Activated T-cell treated with anti-CD3 and anti-CD28 coated beads, Interleukin-2, amount 50 U/mL, for 72 hours (primary cell): ENCODE results near the gene EIF4A2. TPM values are rescaled to one million over a fixed set of nuclear protein-coding genes. Genes with fewer than 3 reads are reported as not detected.
"Not testable (repeated sequence)": the region's sequence is repeated elsewhere in the genome, so short reads cannot be mapped to it uniquely, and the experiment has no call there.

Experiments
- ATAC-seq, 2 donors: fragments of 150-1000 bp; cut with Tn5 transposase; replicated peaks in 1 of 2; 2 replicates each; pipeline ENCODE4 v1.10.0; 2021; ENCODE audit warnings: moderate library complexity in 2 of 2, mild to moderate bottlenecking in 1 of 2
- DNase-seq, 2 donors: peaks; one replicate each; pipeline ENCODE4 v3.0.0; 2021 to 2022; ENCODE audit warnings: mixed read lengths in 1 of 2
- H3K27ac Mint-ChIP-seq: one replicate; pipeline ENCODE4 v1.8.0; 2022; ENCODE audit warnings: mild to moderate bottlenecking, moderate library complexity, mixed read lengths
- H3K27me3 Mint-ChIP-seq: one replicate; pipeline ENCODE4 v1.8.0; 2022; ENCODE audit warnings: low read depth, mixed read lengths
- H3K36me3 Mint-ChIP-seq, 2 donors: one replicate each; pipeline ENCODE4 v1.8.0; 2022; ENCODE audit warnings: mixed read lengths in 2 of 2, mild to moderate bottlenecking in 1 of 2; ENCODE audit not compliant: insufficient read depth in 2 of 2
- H3K4me1 Mint-ChIP-seq: one replicate; pipeline ENCODE4 v1.8.0; 2022; ENCODE audit warnings: low read depth, mixed read lengths
- H3K4me3 Mint-ChIP-seq, 2 donors: one replicate each; pipeline ENCODE4 v1.8.0; 2022; ENCODE audit warnings: mild to moderate bottlenecking in 2 of 2, mixed read lengths in 2 of 2, moderate library complexity in 2 of 2
- H3K9me3 Mint-ChIP-seq, 2 donors: one replicate each; pipeline ENCODE4 v1.8.0; 2022; ENCODE audit warnings: mixed read lengths in 2 of 2
- total RNA-seq, 2 donors: library from RNA; stranded (reverse); gene quantifications; one replicate each; pipeline ENCODE4 v1.2.3, GENCODE V29; 2022

EIF4A2 gene
- total RNA-seq, 2 donors from 2014 or later, result 353 to 492 TPM

GRCh38 chr3:186814100-186814499 is 30.7 kb downstream of the EIF4A2 start:
- Mint-ChIP-seq H3K4me3 (no peak overlapping the region), H3K27me3 (no peaks in the 10 kb centered on the region), H3K9me3 (no peaks in the 10 kb centered on the region), H3K27ac (no peak overlapping the region), H3K4me1 (no peaks in the 10 kb centered on the region), H3K36me3 (no peaks in the 10 kb centered on the region)
- ATAC-seq (no peak), DNase-seq (no peak)

- Mint-ChIP-seq H3K4me3 (no peak overlapping the region), H3K9me3 (no peaks in the 10 kb centered on the region), H3K4me1 (no peaks in the 10 kb centered on the region), H3K36me3 (no peaks in the 10 kb centered on the region), H3K27me3 (no peaks in the 10 kb centered on the region), H3K27ac (no peak overlapping the region)
- no peak for DNase-seq
- ATAC-seq, result no peak
Observed at GRCh38 chr3:186815435-186815834, 32.1 kb downstream of the EIF4A2 start.

- H3K36me3 Mint-ChIP-seq, result no peaks in the 10 kb centered on the region
- DNase-seq, result no peak
- H3K4me3 Mint-ChIP-seq, result no peak overlapping the region
- no peaks in the 10 kb centered on the region for H3K27me3 Mint-ChIP-seq
- no peaks in the 10 kb centered on the region for H3K9me3 Mint-ChIP-seq
- H3K27ac Mint-ChIP-seq, result no peak overlapping the region
- no peaks in the 10 kb centered on the region for H3K4me1 Mint-ChIP-seq
- no peak for ATAC-seq
Observed at GRCh38 chr3:186818516-186818915, 35.1 kb downstream of the EIF4A2 start.

- ATAC-seq, result no peak
Observed at GRCh38 chr3:186818956-186819355, 35.6 kb downstream of the EIF4A2 start.

GRCh38 chr3:186821429-186822387 is 38.3 kb downstream of the EIF4A2 start:
- peaks cover 30% of the 10 kb centered on the region for H3K4me1 Mint-ChIP-seq
- no peak for ATAC-seq
- no peaks in the 10 kb centered on the region for H3K36me3 Mint-ChIP-seq
- no peaks in the 10 kb centered on the region for H3K27me3 Mint-ChIP-seq
- H3K9me3 Mint-ChIP-seq, result no peaks in the 10 kb centered on the region
- H3K27ac Mint-ChIP-seq, result no peak overlapping the region
- no peak overlapping the region for H3K4me3 Mint-ChIP-seq
- peak in 1 of 2 donors; percentile 38 for DNase-seq

More at GRCh38 chr3:186818956-186819355, 35.6 kb downstream of the EIF4A2 start:
- Mint-ChIP-seq H3K9me3 (no peaks in the 10 kb centered on the region), H3K4me3 (no peak overlapping the region), H3K27ac (no peak overlapping the region), H3K27me3 (no peaks in the 10 kb centered on the region), H3K4me1 (peaks cover 2% of the 10 kb centered on the region), H3K36me3 (no peaks in the 10 kb centered on the region)
- DNase-seq, result no peak

- not testable (repeated sequence) for H3K27me3 Mint-ChIP-seq, H3K36me3 Mint-ChIP-seq, ATAC-seq, H3K4me3 Mint-ChIP-seq, DNase-seq, H3K27ac Mint-ChIP-seq, H3K9me3 Mint-ChIP-seq
- peaks cover 31% of the 10 kb centered on the region for H3K4me1 Mint-ChIP-seq
Observed at GRCh38 chr3:186822388-186822759, 39.0 kb downstream of the EIF4A2 start.

GRCh38 chr3:186823386-186823785 is 40.0 kb downstream of the EIF4A2 start:
- DNase-seq, result no peak
- no peaks in the 10 kb centered on the region for H3K36me3 Mint-ChIP-seq
- peaks cover 35% of the 10 kb centered on the region for H3K4me1 Mint-ChIP-seq
- no peak overlapping the region for H3K27ac Mint-ChIP-seq
- no peak for ATAC-seq
- peaks cover 5% of the 10 kb centered on the region for H3K27me3 Mint-ChIP-seq
- H3K4me3 Mint-ChIP-seq, result no peak overlapping the region
- no peaks in the 10 kb centered on the region for H3K9me3 Mint-ChIP-seq

- H3K9me3 Mint-ChIP-seq, result no peaks in the 10 kb centered on the region
- no peaks in the 10 kb centered on the region for H3K36me3 Mint-ChIP-seq
- ATAC-seq (no peak), DNase-seq (no peak)
- peaks cover 15% of the 10 kb centered on the region for H3K27me3 Mint-ChIP-seq
- peaks cover 36% of the 10 kb centered on the region for H3K4me1 Mint-ChIP-seq
- H3K4me3 Mint-ChIP-seq, result peak overlapping the region; percentile 86 to 96
- H3K27ac Mint-ChIP-seq, result no peak overlapping the region
Observed at GRCh38 chr3:186824430-186825139, 41.2 kb downstream of the EIF4A2 start.

- Mint-ChIP-seq H3K9me3 (no peaks in the 10 kb centered on the region), H3K27ac (no peak overlapping the region), H3K4me1 (peaks cover 36% of the 10 kb centered on the region), H3K4me3 (peak overlapping the region; percentile 86 to 96), H3K27me3 (peaks cover 23% of the 10 kb centered on the region), H3K36me3 (no peaks in the 10 kb centered on the region)
- ATAC-seq (peak; percentile 59 to 72), DNase-seq (peak; percentile 51 to 70)
Observed at GRCh38 chr3:186825294-186825821, 42.0 kb downstream of the EIF4A2 start.

GRCh38 chr3:186825872-186826409 is 42.6 kb downstream of the EIF4A2 start:
- peak overlapping the region; percentile 39 for H3K27ac Mint-ChIP-seq
- H3K4me1 Mint-ChIP-seq, result peaks cover 36% of the 10 kb centered on the region
- H3K27me3 Mint-ChIP-seq, result peaks cover 29% of the 10 kb centered on the region
- H3K9me3 Mint-ChIP-seq, result no peaks in the 10 kb centered on the region
- H3K36me3 Mint-ChIP-seq, result no peaks in the 10 kb centered on the region
- ATAC-seq (peak; percentile 3 to 23), DNase-seq (no peak)
- peak overlapping the region; percentile 86 to 96 for H3K4me3 Mint-ChIP-seq

GRCh38 chr3:186826410-186826975 is 43.1 kb downstream of the EIF4A2 start:
- no peaks in the 10 kb centered on the region for H3K9me3 Mint-ChIP-seq
- ATAC-seq (peak in 1 of 2 donors; percentile 34), DNase-seq (peak; percentile 33 to 34)
- H3K27me3 Mint-ChIP-seq, result peaks cover 34% of the 10 kb centered on the region
- H3K36me3 Mint-ChIP-seq, result no peaks in the 10 kb centered on the region
- H3K27ac Mint-ChIP-seq, result peak overlapping the region; percentile 58
- H3K4me1 Mint-ChIP-seq, result peaks cover 36% of the 10 kb centered on the region
- H3K4me3 Mint-ChIP-seq, result peak overlapping the region; percentile 86 to 96

- Mint-ChIP-seq H3K27ac (peak overlapping the region; percentile 40), H3K27me3 (peaks cover 41% of the 10 kb centered on the region), H3K36me3 (no peaks in the 10 kb centered on the region)
Observed at GRCh38 chr3:186826976-186827857, 43.8 kb downstream of the EIF4A2 start.

More at GRCh38 chr3:186826976-186827857, 43.8 kb downstream of the EIF4A2 start:
- H3K9me3 Mint-ChIP-seq, result no peaks in the 10 kb centered on the region
- H3K4me3 Mint-ChIP-seq, result peak overlapping the region; percentile 86 to 96
- peaks cover 36% of the 10 kb centered on the region for H3K4me1 Mint-ChIP-seq
- ATAC-seq, result peak; percentile 89 to 91
- DNase-seq, result peak; percentile 88 to 91
